Adrenal gland (tissue), 5 donors: Measurements from ENCODE around the gene ISCA1.

Source experiments
- CTCF ChIP-seq, 6 experiments: fragments of 450-650 bp in 4 of 6; fragments of 200-600 bp in 2 of 6; sonication (generic) in 1 of 6; IDR thresholded peaks; 1 replicate in 5 of 6; 2 replicates in 1 of 6; pipeline versions ENCODE4 v1.5.1 to v1.8.0; 2016 to 2021; ENCODE audit warnings: antibody characterized with exemption in 6 of 6, mild to moderate bottlenecking in 2 of 6, moderate library complexity in 1 of 6
- POLR2A ChIP-seq, 2 donors: fragments of 450-650 bp; IDR thresholded peaks; one replicate each; pipeline ENCODE4 v1.6.1; 2017; ENCODE audit warnings: antibody characterized with exemption in 2 of 2, mild to moderate bottlenecking in 2 of 2, moderate library complexity in 1 of 2
- donor health status: DM: no; HTN: no; CAD: no.

GRCh38 chr9:86280580-86280979 is 1.8 kb downstream of the ISCA1 start:
- no peak for TF ChIP-seq CTCF (IDR thresholded peaks at IDR 0.05)
- no peak for TF ChIP-seq POLR2A (IDR thresholded peaks at IDR 0.05)
